GM12875 (cell line): ENCODE results near the gene DSP.

Experiments
- H3K4me3 ChIP-seq: one replicate; pipeline ENCODE4 v1.5.1; 2011; ENCODE audit warnings: low read depth, low read length, control low read depth
- CTCF ChIP-seq: IDR thresholded peaks from 2 replicates; pipeline ENCODE4 v1.5.1; 2011; ENCODE audit warnings: low read depth, mild to moderate bottlenecking, control low read depth, inconsistent platforms, low read length, moderate library complexity, borderline replicate concordance; ENCODE audit not compliant: insufficient read depth

The DSP gene

GRCh38 chr6:7518877-7519276, 22.6 kb upstream of the DSP start:
- H3K4me3 ChIP-seq = no peak overlapping the region
- TF ChIP-seq CTCF = no peak

GRCh38 chr6:7522873-7523272, 18.6 kb upstream of the DSP start:
- TF ChIP-seq CTCF = no peak
- no peak overlapping the region for H3K4me3 ChIP-seq

- no peak for TF ChIP-seq CTCF
- no peak overlapping the region for H3K4me3 ChIP-seq
These were observed 17.5 kb upstream of the DSP start for GRCh38 chr6:7523922-7524321.

GRCh38 chr6:7526755-7527154, 14.7 kb upstream of the DSP start:
- TF ChIP-seq CTCF = no peak
- no peak overlapping the region for H3K4me3 ChIP-seq

- TF ChIP-seq CTCF = no peak
- H3K4me3 ChIP-seq = no peak overlapping the region
These were observed 12.9 kb upstream of the DSP start for GRCh38 chr6:7528565-7528964.

- no peak for TF ChIP-seq CTCF
These were observed 12.3 kb upstream of the DSP start for GRCh38 chr6:7529141-7529540.

GRCh38 chr6:7532232-7532631, 9.2 kb upstream of the DSP start:
- TF ChIP-seq CTCF = no peak
- H3K4me3 ChIP-seq = no peak overlapping the region

More at GRCh38 chr6:7529141-7529540, 12.3 kb upstream of the DSP start:
- no peak overlapping the region for H3K4me3 ChIP-seq
